NCI-H774 (cell line): ENCODE results near the gene IGFBP3.

Experiments
- DNase-seq: peaks from one replicate; lab custom pipeline; 2025; lab: John Stamatoyannopoulos, UW

IGFBP3 gene

DNA sequence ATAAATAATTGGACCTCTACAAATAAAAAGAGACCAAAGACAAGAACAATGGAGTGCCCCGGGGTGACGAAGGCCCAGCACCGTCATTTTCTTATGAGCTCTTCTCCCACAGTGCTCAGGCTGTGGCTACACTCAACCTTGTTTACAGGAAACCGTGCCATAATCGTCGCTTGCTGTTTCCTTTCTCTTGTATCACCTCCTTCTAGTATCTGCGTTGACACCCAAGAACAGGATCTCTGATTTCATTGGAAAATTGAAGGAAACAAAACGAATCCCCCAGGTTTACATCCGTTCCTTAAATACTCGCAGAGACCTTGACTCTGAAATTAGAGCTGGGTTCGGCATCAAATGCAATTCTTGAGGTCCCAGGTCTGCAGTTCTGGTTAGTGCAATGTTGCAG lies 1.7 kb upstream of the IGFBP3 start:
- DNase-seq = no peak

- DNase-seq = no peak
Observed at GRCh38 chr7:45921699-45922519, 837 bp upstream of the IGFBP3 start.

GRCh38 chr7:45921381-45921698 lies 268 bp upstream of the IGFBP3 start:
- peak; percentile 49 for DNase-seq

DNA sequence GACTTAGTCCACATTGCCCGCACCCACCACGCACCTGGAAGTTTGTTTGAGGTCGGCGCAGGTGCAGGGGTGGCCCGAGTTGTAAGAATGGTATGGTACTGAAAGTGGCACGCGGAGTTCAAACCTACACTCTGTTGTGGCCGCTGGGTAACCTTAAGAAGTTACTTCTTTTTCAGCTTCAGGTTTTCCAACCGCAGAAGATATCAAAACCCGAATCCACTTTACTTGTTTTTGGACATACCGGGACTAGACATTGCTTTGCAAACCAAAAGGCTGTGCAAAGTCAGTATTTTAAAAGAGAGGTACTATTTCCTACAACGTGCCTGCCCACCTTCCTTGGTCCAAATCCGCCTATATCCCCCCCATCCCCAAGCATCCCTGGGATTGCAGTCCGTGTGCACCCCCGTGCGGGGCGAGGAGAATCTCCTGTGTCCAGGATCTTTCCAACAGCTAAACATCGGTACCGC lies 1.0 kb downstream of the IGFBP3 start:
- no peak for DNase-seq

GRCh38 chr7:45919231-45919784 lies 1.8 kb downstream of the IGFBP3 start:
- no peak for DNase-seq

GRCh38 chr7:45918556-45918955 lies 2.5 kb downstream of the IGFBP3 start:
- DNase-seq = no peak

DNA sequence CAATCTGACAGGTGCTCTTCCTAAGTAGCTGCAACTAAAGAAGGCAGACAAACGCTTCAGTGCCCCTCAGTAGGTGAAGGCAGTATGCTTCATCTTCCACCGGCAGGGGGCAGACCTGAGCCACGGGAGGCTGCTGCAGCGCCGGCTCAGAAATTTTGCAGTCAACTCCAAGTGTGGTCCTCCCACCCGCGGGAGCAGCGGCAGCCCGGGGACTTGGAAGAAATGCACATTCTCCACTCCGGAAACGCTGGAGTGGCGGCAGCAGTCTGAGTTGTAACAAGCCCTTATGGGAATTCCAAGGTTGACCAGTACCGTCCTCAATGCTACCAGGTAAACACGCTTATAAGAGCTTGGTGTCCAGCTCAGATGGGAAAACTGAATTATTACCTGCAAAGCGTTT lies 3.4 kb downstream of the IGFBP3 start:
- DNase-seq = peak; percentile 43

DNA sequence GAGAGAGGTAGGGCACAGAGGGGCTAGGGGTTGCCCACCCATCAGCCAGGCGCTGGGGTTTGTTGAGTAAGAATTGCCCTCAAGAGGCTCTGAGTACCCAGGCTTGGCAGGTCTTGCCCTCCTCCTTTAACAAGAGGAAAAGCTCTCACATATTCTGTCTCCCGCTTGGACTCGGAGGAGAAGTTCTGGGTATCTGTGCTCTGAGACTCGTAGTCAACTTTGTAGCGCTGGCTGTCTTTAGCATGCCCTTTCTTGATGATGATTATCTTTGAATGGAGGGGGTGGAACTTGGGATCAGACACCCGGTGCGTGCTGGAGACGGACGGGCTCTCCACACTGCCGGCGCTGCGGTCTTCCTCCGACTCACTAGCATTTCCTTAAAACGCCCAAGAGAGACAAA lies 4.0 kb downstream of the IGFBP3 start:
- no peak for DNase-seq

DNA sequence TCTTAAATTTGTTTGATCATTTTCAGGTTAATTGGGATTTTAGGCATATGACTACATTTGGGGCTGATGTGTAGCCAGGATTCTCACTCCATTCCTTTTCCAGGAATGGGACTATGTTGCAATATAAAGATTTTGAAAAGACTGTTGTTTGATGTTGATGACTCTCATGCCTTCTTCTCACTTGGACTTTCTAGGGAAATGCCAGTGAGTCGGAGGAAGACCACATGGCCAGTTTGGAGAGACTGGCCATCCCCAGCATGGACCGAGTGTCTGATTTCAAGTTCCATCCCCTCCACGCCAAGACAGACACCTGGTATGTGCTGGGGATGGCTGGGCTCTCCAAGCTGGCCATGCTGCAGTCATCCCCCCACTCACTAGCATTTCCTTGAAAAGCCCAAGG lies 5.5 kb downstream of the IGFBP3 start:
- DNase-seq = no peak

DNA sequence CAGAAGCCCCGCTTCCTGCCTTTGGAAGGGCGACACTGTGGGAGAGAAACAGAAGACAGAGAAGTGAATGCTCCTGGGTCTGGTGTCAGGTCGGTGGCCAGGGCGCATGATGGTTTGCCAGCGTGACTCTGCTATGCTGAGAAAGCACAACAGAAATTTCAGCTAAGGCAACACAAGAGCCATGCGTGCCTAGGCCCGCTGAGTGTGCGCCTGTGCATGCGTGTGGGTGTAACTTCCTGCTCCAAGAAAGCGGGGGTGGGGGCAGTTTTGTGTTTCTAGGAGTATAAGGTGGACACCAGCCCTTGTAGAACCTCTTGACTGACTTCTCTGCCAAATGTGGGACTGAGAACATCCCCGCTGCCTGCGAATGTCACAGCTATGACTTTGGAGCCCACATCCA lies 6.2 kb downstream of the IGFBP3 start:
- DNase-seq = no peak

GRCh38 chr7:45912972-45913371 lies 8.1 kb downstream of the IGFBP3 start:
- DNase-seq = no peak

DNA sequence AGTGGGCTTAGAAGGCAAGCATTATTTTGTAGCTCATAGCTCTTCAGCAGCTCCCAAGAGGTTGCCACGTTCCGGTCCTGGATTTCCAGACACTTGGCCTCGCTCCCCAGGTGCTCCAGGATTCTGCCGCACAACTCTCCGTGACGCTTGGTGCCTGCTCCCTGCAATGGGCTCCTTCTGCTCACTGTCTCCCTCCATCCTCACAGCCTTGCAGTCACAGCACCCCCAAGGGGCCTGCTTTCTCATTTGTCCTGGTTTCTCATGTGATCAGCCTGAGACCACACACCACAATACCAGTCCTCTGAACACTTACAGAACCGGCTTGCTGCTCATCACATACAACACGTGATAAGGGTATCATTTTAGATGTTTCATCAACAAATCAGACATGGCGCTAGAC lies 9.8 kb downstream of the IGFBP3 start:
- DNase-seq = no peak

DNA sequence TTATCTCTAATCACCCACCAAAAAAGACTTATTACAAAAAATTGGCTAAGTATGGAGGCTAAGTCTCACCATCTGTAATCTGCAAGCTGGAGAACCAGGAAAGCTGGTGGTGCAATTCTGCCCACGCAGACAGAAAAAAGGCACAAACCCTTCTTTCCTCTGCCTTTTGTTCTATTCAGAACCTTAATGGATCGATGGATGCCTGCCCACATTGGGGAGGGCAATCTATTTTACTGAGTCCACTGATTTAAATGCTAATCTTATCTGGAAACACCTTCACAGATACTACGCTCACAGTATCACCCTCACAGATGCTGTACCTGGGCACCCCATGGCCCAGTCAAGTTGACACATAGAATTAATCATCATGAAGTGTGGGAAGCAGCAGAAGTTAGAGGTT lies 10.2 kb downstream of the IGFBP3 start:
- no peak for DNase-seq

GRCh38 chr7:45909561-45909960 lies 11.5 kb downstream of the IGFBP3 start:
- DNase-seq = no peak

GRCh38 chr7:45902820-45903219 lies 18.3 kb downstream of the IGFBP3 start:
- no peak for DNase-seq

DNA sequence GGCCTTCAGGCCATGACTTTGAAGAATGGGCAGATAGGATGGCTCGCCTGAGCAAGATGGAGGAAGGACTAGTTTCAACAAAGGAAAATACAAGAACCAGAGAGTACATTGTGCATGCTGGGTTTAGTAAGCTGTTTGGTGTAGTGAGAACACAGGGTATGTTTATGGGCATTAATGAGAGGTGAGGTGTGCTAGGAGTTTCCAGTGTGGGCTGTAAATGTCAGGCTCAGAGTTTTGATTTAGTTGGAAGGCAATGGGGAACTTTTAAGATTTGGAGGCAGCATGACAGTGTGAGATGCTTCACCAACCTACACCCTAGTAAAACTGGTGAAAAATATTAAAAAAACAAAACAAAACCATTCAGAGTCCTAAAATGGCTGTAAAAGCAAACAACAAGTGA lies 19.5 kb downstream of the IGFBP3 start:
- DNase-seq = no peak

DNA sequence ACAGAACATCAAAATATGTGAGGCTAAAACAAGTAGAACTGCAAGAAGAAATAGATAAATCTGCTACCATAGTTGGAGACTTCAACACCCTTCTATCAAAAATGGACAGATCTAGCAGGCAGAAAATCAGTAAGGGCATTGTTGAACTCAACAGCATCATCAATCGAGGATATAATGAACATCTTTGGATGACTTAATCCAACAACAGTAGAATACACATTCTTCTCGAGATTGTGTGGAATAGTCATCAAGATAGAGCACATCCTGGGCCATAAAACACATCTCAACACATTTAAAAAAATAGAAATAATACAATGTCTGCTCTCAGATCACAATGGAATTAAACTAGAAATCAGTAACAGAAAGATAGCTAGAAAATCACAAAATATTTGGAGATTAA lies 22.9 kb downstream of the IGFBP3 start:
- no peak for DNase-seq

GRCh38 chr7:45897042-45897690 lies 23.9 kb downstream of the IGFBP3 start:
- no peak for DNase-seq

DNA sequence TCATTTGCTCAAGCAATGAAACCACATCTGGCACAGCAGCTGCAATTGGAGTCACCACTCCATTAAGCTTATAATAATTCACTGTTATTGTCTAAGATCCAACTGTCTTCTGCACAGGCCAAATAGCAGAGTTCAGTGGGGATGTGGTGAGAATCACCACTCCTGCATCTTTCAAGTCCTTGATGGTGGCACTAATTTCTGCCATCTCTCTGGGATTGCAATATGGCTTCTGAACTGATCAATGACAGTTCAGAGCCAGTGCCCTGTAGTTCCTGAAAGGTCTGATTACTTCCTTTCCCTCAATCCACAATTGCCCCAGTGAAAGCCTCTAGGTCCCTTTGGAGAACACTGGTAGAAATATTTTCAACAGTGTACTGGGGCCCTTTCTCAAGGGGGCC lies 26.4 kb downstream of the IGFBP3 start:
- no peak for DNase-seq

- DNase-seq = no peak
Observed at GRCh38 chr7:45893996-45894664, 26.9 kb downstream of the IGFBP3 start.

DNA sequence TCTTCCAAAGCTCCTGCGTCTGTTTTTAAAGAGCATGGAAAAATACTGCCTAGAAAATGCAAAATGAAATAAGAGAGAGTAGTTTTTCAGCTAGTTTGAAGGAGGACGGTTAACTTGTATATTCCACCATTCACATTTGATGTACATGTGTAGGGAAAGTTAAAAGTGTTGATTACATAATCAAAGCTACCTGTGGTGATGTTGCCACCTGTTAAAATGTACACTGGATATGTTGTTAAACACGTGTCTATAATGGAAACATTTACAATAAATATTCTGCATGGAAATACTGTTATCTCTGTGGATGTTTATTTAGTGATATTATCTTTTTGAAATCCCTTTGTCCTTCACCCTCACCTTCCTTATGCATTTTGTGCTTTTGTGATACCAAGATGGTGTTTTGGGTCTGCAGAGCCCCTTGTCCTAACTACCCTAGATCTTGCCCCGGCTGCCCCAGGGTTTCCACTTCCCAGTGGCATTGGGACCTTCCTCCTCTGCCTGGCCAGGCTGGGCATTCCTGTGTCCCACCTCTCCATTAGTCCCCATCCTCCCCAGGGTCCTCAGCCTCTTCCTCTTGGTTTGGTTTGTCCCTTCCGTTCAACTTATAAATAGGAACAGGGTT lies 27.6 kb downstream of the IGFBP3 start:
- no peak for DNase-seq

DNA sequence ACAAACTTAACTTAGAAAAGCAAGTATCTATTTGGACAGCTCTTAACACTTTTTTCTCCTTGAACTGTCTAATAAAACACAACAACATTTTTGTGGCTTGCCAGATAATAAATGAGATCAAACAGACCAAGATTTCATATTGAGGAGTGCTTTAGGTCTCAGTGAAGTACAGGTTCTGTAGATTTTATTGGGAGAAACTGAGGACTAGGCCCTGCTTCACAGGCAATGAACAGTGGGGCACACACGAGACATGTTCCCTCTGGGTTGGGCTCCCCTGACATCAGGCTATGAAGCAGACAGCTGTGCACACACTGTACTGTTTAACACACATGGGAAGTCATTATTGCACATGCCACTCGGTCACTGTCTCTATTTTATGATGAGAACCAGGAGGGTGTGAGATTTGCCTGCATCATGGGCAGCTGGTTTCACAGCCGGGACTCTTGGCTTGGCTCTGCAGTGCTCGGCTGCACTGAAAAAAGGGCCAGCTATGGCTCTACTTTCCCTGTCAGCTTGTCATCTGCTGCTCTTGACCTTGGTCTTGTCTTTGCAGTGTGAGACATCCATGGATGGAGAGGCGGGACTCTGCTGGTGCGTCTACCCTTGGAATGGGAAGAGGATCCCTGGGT lies 28.6 kb downstream of the IGFBP3 start:
- no peak for DNase-seq
